ENCODE measurements around the gene SKAP2. TPM values are rescaled to one million over a fixed set of nuclear protein-coding genes. Genes with fewer than 3 reads are reported as not detected.

The SKAP2 gene
- total RNA-seq, 2 experiments from 2014 or later: 9.1 to 10.2 TPM

DNA sequence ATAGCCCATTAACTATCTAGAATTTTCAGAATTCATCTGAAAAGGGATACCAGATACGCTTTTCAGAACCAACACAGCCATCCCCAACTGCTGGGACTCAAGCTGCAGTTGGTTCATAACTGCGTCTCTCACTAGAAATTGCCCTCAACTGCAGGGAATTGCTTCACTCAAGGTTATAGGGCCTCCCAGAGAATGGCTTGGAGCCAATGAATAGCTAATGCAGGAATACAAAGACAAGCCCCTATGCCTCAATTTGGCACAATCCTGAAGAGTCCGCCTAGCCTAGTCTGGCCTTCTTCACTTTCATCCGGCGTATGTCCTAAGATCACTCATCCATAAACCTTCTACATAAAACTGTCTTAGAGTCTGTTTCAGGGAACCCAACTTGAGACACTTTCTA is 164.0 kb downstream of the SKAP2 start:
- Mint-ChIP-seq H3K27ac (no peak overlapping the region), H3K4me3 (no peak overlapping the region), H3K36me3 (no peaks in the 10 kb centered on the region), H3K27me3 (peaks cover 11% of the 10 kb centered on the region), H3K9me3 (no peaks in the 10 kb centered on the region), H3K4me1 (no peaks in the 10 kb centered on the region)
- no peak for DNase-seq

DNA sequence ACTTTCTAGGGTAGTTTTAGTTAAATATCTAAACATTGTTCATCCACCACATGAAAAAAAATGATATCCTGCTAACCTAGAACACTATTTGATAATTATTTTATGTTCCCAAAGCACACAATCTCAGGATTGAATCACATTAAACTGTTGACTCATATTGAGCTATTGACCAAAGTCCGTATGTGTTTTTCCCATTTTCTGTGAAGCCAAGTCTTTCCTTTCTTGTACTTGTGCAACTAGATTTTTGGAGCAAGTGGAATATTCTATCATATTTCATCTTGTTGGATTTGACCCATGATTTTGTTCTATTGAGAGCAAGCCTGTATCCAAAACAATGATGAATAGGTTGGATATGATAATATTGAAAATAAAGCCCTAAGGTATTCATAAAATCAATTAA is 164.6 kb downstream of the SKAP2 start:
- Mint-ChIP-seq H3K4me1 (no peaks in the 10 kb centered on the region), H3K27me3 (peaks cover 11% of the 10 kb centered on the region), H3K4me3 (no peak overlapping the region), H3K27ac (no peak overlapping the region), H3K36me3 (no peaks in the 10 kb centered on the region), H3K9me3 (no peaks in the 10 kb centered on the region)
- no peak for DNase-seq

DNA sequence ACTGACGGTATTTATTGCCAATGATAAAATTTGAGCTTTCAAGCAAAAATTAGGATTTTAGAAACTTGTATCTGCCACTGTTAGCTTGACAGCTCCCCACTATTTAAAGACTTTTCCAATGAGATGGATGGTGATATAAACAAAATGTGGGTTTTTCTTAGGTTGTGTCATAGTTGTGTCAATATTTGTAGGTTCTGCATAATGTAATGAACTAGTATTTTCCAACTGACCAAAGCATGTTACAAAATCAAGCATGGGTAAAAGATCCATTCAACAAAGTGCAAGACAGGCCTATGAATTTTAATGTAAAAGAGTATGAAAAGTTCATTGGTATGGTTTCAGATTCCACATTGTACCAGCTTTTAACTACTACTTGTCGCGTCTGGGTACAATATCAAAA is 165.6 kb downstream of the SKAP2 start:
- no peak overlapping the region for H3K27ac Mint-ChIP-seq
- H3K36me3 Mint-ChIP-seq: no peaks in the 10 kb centered on the region
- H3K4me1 Mint-ChIP-seq: no peaks in the 10 kb centered on the region
- H3K9me3 Mint-ChIP-seq: no peaks in the 10 kb centered on the region
- no peak for DNase-seq
- no peak overlapping the region for H3K4me3 Mint-ChIP-seq
- peaks cover 8% of the 10 kb centered on the region for H3K27me3 Mint-ChIP-seq

- Mint-ChIP-seq H3K27ac (no peak overlapping the region), H3K4me1 (no peaks in the 10 kb centered on the region), H3K36me3 (no peaks in the 10 kb centered on the region), H3K4me3 (no peak overlapping the region), H3K9me3 (no peaks in the 10 kb centered on the region), H3K27me3 (peaks cover 8% of the 10 kb centered on the region)
- DNase-seq: no peak
Observed at GRCh38 chr7:26698194-26698593, 166.2 kb downstream of the SKAP2 start.

DNA sequence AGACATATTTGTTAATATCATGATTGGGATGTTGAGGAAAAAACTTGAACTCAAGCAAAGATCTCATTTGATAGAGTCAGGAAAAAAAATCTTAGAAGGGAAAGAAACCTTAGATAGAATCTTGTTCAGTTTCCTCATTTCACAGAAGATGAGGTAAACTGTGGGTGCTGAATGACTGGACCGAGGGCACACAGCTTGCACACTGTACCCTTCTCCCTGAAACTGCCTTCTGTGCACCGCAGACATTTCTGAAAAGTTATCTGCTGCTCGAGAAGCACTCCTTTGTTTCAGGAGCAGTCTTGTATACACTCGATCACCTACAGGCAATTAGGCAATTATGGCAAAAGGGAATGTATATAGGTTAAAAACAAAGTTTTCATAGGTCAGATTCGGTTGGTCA is 167.4 kb downstream of the SKAP2 start:
- Mint-ChIP-seq H3K27me3 (peaks cover 10% of the 10 kb centered on the region), H3K4me3 (no peak overlapping the region), H3K9me3 (no peaks in the 10 kb centered on the region), H3K4me1 (no peaks in the 10 kb centered on the region), H3K36me3 (no peaks in the 10 kb centered on the region), H3K27ac (no peak overlapping the region)
- no peak for DNase-seq

- Mint-ChIP-seq H3K4me1 (no peaks in the 10 kb centered on the region), H3K9me3 (no peaks in the 10 kb centered on the region), H3K27me3 (peaks cover 16% of the 10 kb centered on the region), H3K36me3 (no peaks in the 10 kb centered on the region), H3K27ac (no peak overlapping the region), H3K4me3 (no peak overlapping the region)
- no peak for DNase-seq
Observed at GRCh38 chr7:26696161-26696560, 168.2 kb downstream of the SKAP2 start.

GRCh38 chr7:26694713-26695112 is 169.7 kb downstream of the SKAP2 start:
- Mint-ChIP-seq H3K9me3 (no peaks in the 10 kb centered on the region), H3K36me3 (no peaks in the 10 kb centered on the region), H3K27me3 (peaks cover 16% of the 10 kb centered on the region), H3K4me3 (no peak overlapping the region), H3K27ac (no peak overlapping the region), H3K4me1 (no peaks in the 10 kb centered on the region)
- DNase-seq: no peak

DNA sequence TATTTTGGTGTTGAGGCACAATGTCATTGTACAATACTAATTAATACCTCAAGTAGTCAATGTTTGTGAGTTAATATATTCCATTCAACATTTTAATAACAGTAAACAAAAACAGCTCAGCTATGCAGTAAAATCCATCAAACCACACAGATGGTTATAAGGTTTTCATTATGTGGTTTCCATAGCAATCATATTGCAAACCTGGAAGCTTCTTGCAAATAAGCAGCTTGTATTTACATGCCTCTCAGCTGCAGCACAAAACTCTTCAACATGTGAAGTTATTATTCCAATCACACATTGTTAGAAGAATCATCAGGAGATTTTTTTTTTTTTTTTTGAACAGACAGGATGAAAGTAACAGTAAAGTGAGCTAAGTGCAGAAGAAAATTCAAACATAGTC is 170.2 kb downstream of the SKAP2 start:
- Mint-ChIP-seq H3K27ac (no peak overlapping the region), H3K4me1 (no peaks in the 10 kb centered on the region), H3K4me3 (no peak overlapping the region), H3K27me3 (peaks cover 16% of the 10 kb centered on the region), H3K9me3 (no peaks in the 10 kb centered on the region), H3K36me3 (no peaks in the 10 kb centered on the region)
- DNase-seq: no peak

GRCh38 chr7:26691886-26692285 is 172.5 kb downstream of the SKAP2 start:
- H3K27me3 Mint-ChIP-seq: peaks cover 10% of the 10 kb centered on the region
- H3K36me3 Mint-ChIP-seq: peaks cover 1% of the 10 kb centered on the region
- DNase-seq: no peak
- H3K27ac Mint-ChIP-seq: no peak overlapping the region
- H3K4me3 Mint-ChIP-seq: no peak overlapping the region
- no peaks in the 10 kb centered on the region for H3K4me1 Mint-ChIP-seq
- H3K9me3 Mint-ChIP-seq: no peaks in the 10 kb centered on the region

GRCh38 chr7:26691406-26691805 is 173.0 kb downstream of the SKAP2 start:
- peaks cover 13% of the 10 kb centered on the region for H3K27me3 Mint-ChIP-seq
- no peak overlapping the region for H3K27ac Mint-ChIP-seq
- no peak overlapping the region for H3K4me3 Mint-ChIP-seq
- H3K4me1 Mint-ChIP-seq: no peaks in the 10 kb centered on the region
- H3K9me3 Mint-ChIP-seq: no peaks in the 10 kb centered on the region
- no peak for DNase-seq
- peaks cover 1% of the 10 kb centered on the region for H3K36me3 Mint-ChIP-seq

- H3K9me3 Mint-ChIP-seq: no peaks in the 10 kb centered on the region
- peaks cover 1% of the 10 kb centered on the region for H3K36me3 Mint-ChIP-seq
- H3K27me3 Mint-ChIP-seq: peaks cover 20% of the 10 kb centered on the region
- no peak for DNase-seq
- no peak overlapping the region for H3K4me3 Mint-ChIP-seq
- H3K4me1 Mint-ChIP-seq: no peaks in the 10 kb centered on the region
- H3K27ac Mint-ChIP-seq: no peak overlapping the region
Observed at GRCh38 chr7:26690135-26690805, 174.1 kb downstream of the SKAP2 start.

GRCh38 chr7:26688936-26689506 is 175.4 kb downstream of the SKAP2 start:
- H3K27ac Mint-ChIP-seq: no peak overlapping the region
- DNase-seq: no peak

GRCh38 chr7:26688388-26688787 is 176.0 kb downstream of the SKAP2 start:
- Mint-ChIP-seq H3K27me3 (peaks cover 30% of the 10 kb centered on the region), H3K4me3 (no peak overlapping the region), H3K36me3 (peaks cover 1% of the 10 kb centered on the region), H3K4me1 (no peaks in the 10 kb centered on the region), H3K9me3 (no peaks in the 10 kb centered on the region), H3K27ac (no peak overlapping the region)
- DNase-seq: no peak

More at GRCh38 chr7:26688936-26689506, 175.4 kb downstream of the SKAP2 start:
- H3K27me3 Mint-ChIP-seq: peaks cover 30% of the 10 kb centered on the region
- H3K36me3 Mint-ChIP-seq: peaks cover 1% of the 10 kb centered on the region
- no peaks in the 10 kb centered on the region for H3K9me3 Mint-ChIP-seq
- H3K4me3 Mint-ChIP-seq: no peak overlapping the region
- no peaks in the 10 kb centered on the region for H3K4me1 Mint-ChIP-seq

DNA sequence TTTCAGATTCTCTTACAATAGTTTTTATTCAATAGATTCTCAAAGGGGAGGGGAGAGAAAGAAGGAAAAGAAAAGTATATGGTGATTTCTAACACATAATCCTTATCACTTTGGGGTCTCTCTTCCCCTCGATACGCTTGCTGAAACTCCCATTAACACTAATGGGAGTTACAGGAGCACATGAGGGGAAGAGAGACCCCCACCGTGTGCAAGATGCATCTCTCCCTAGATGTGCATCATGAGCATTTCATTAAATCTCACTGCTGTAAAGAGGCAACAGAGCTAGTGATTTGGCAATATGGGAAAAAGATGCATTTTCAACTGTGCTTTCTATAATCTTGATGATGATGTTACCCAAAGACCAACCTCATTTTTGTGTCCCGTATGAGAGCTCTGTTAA is 177.4 kb downstream of the SKAP2 start:
- no peak overlapping the region for H3K27ac Mint-ChIP-seq
- H3K4me3 Mint-ChIP-seq: no peak overlapping the region
- no peak for DNase-seq
- H3K36me3 Mint-ChIP-seq: peaks cover 1% of the 10 kb centered on the region
- peaks cover 31% of the 10 kb centered on the region for H3K27me3 Mint-ChIP-seq
- no peaks in the 10 kb centered on the region for H3K4me1 Mint-ChIP-seq
- no peaks in the 10 kb centered on the region for H3K9me3 Mint-ChIP-seq

- H3K27me3 Mint-ChIP-seq: peaks cover 28% of the 10 kb centered on the region
- no peak overlapping the region for H3K4me3 Mint-ChIP-seq
- H3K27ac Mint-ChIP-seq: no peak overlapping the region
- no peaks in the 10 kb centered on the region for H3K4me1 Mint-ChIP-seq
- H3K36me3 Mint-ChIP-seq: peaks cover 1% of the 10 kb centered on the region
- H3K9me3 Mint-ChIP-seq: no peaks in the 10 kb centered on the region
- DNase-seq: no peak
Observed at GRCh38 chr7:26686448-26686981, 177.9 kb downstream of the SKAP2 start.

DNA sequence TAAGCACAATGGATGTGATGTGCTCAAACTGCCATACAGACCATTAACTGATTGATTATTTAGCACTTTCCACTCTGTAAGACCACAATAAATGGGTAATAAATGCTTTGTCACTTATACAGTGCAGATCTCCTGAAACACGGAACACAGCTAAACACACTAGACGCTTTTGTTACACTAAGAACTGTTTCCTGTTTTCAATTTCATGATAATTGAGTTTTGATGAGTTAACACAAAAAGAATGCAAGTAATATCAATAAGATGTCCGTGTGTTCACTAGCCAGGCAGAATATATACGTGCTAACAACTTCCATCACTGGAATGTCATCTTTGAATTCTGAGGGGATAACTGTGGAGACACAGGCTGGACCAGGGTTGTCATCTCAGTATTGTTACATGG is 178.8 kb downstream of the SKAP2 start:
- H3K36me3 Mint-ChIP-seq: peaks cover 1% of the 10 kb centered on the region
- peaks cover 27% of the 10 kb centered on the region for H3K27me3 Mint-ChIP-seq
- H3K4me1 Mint-ChIP-seq: no peaks in the 10 kb centered on the region
- DNase-seq: no peak
- no peaks in the 10 kb centered on the region for H3K9me3 Mint-ChIP-seq
- no peak overlapping the region for H3K4me3 Mint-ChIP-seq
- no peak overlapping the region for H3K27ac Mint-ChIP-seq
